Fibroblast of lung (primary cell): ENCODE results near the gene HAUS7. TPM values are rescaled to one million over a fixed set of nuclear protein-coding genes. Genes with fewer than 3 reads are reported as not detected.

Experiments used
- DNase-seq, 2 donors: peaks; one replicate each; pipeline versions ENCODE4 v3.0.0 to v3.0.0-alpha.2; 2010; ENCODE audit warnings: low read depth in 2 of 2
- H2AFZ ChIP-seq: 2 replicates; pipeline ENCODE4 v1.5.1; 2012; ENCODE audit warnings: low read length, control low read depth, inconsistent platforms
- H3K27ac ChIP-seq: 2 replicates; pipeline ENCODE4 v1.5.1; 2011; ENCODE audit warnings: low read length, control low read depth; ENCODE audit not compliant: insufficient read depth
- H3K27me3 ChIP-seq: 2 replicates; pipeline ENCODE4 v1.5.1; 2011; ENCODE audit warnings: mild to moderate bottlenecking, low read length; ENCODE audit not compliant: control insufficient read depth, insufficient read depth
- H3K36me3 ChIP-seq: 2 replicates; pipeline ENCODE4 v1.5.1; 2011; ENCODE audit warnings: low read length; ENCODE audit not compliant: control insufficient read depth, insufficient read depth
- H3K4me1 ChIP-seq: 2 replicates; pipeline ENCODE4 v1.5.1; 2011; ENCODE audit warnings: low read length; ENCODE audit not compliant: control insufficient read depth, insufficient read depth; ENCODE audit errors: extremely low read depth
- H3K4me2 ChIP-seq: 2 replicates; pipeline ENCODE4 v1.5.1; 2011; ENCODE audit warnings: low read length, control low read depth; ENCODE audit not compliant: insufficient read depth; ENCODE audit errors: extremely low read depth
- H3K4me3 ChIP-seq, 4 experiments: fragments of 200-600 bp in 1 of 4; sonication (generic) in 1 of 4; replicated peaks in 1 of 4; 2 replicates each; pipeline ENCODE4 v1.5.1; 2011 to 2016; ENCODE audit warnings: low read length in 4 of 4, low read depth in 3 of 4, mild to moderate bottlenecking in 3 of 4, control low read depth in 2 of 4, inconsistent platforms in 1 of 4, mixed read lengths in 1 of 4; ENCODE audit not compliant: insufficient read depth in 1 of 4; ENCODE audit errors: control extremely low read depth in 1 of 4
- H3K79me2 ChIP-seq: 2 replicates; pipeline ENCODE4 v1.5.1; 2012; ENCODE audit warnings: mild to moderate bottlenecking, low read length, inconsistent platforms; ENCODE audit not compliant: control insufficient read depth, insufficient read depth
- H3K9ac ChIP-seq: 2 replicates; pipeline ENCODE4 v1.5.1; 2011; ENCODE audit warnings: mild to moderate bottlenecking, low read length, control low read depth; ENCODE audit not compliant: insufficient read depth
- H3K9me3 ChIP-seq: 2 replicates; pipeline ENCODE4 v1.5.1; 2012; ENCODE audit warnings: low read depth, low read length; ENCODE audit not compliant: control insufficient read depth, insufficient read depth
- H4K20me1 ChIP-seq: 2 replicates; pipeline ENCODE4 v1.5.1; 2011; ENCODE audit warnings: low read length; ENCODE audit not compliant: control insufficient read depth, insufficient read depth; ENCODE audit errors: extremely low read depth
- EZH2 ChIP-seq: IDR thresholded peaks from 2 replicates; pipeline ENCODE4 v1.5.1; 2012; ENCODE audit warnings: low read length, control low read depth, mild to moderate bottlenecking; ENCODE audit errors: missing control alignments
- polyA plus RNA-seq, 2 donors: library from polyadenylated mRNA; depleted of rRNA in 1 of 2; stranded (reverse) in 1 of 2; unstranded in 1 of 2; fragments of >200 nt; gene quantifications; 2 replicates each; pipeline ENCODE4 v1.2.1, GENCODE V29; 2011 to 2012; ENCODE audit warnings: missing spikeins in 1 of 2
- total RNA-seq: library from RNA; depleted of rRNA; stranded (reverse); fragments of >200 nt; gene quantifications from 2 replicates; pipeline ENCODE4 v1.2.1, GENCODE V29; 2014
- TF ChIP-seq, protein P1 (sequence below), 2 donors: IDR thresholded peaks in 1 of 2; conservative IDR thresholded peaks in 1 of 2; 1 replicate in 1 of 2; 2 replicates in 1 of 2; pipeline ENCODE4 v1.5.1; 2011 to 2012; ENCODE audit warnings: low read length in 2 of 2, control low read depth in 1 of 2, inconsistent platforms in 1 of 2, low read depth in 1 of 2, mild to moderate bottlenecking in 1 of 2

HAUS7 gene
- total and polyA plus RNA-seq, 2 donors (not counting 1 experiment from before 2014, with no cell fraction given), result 7.3 to 10.4 TPM

DNA sequence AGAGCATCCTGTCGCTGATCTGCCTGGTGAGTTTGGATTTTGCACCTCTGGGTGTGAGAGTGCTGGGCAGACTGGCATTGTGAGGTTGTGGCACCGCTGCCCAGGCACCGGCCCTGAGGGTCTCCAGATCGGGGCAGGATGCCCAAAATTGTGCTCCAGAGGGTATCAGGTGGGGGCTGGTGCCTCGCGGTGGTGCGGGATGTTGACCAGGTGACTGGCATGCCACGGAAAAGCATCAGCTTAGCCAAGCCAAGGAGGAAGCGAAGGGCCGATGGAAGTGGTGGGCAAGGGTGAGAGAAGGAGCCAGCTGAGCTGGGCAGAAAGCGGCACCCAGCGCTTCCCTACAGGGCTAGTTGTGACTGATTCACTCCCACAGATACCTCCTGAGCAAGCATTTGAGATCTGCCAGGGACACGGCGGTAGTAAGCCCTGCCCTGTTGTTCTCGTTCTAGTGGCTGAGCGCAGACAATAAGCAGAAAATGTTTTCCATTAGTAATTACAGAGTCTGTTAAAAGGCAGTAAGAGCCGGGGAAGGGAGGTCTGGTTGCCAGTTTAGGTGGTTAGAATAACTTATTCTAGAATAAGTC lies 58.3 kb downstream of the HAUS7 start:
- Histone ChIP-seq H2AFZ (no peak overlapping the region), H3K4me1 (no peaks in the 10 kb centered on the region), H3K79me2 (no peaks in the 10 kb centered on the region), H3K9ac (no peak overlapping the region), H4K20me1 (no peaks in the 10 kb centered on the region), H3K9me3 (no peaks in the 10 kb centered on the region), H3K4me3 (peak overlapping the region in 1 of 4 experiments; percentile 51), H3K36me3 (no peaks in the 10 kb centered on the region), H3K27me3 (peaks cover 5% of the 10 kb centered on the region), H3K27ac (no peak overlapping the region), H3K4me2 (no peak overlapping the region)
- TF ChIP-seq, protein P1, sequence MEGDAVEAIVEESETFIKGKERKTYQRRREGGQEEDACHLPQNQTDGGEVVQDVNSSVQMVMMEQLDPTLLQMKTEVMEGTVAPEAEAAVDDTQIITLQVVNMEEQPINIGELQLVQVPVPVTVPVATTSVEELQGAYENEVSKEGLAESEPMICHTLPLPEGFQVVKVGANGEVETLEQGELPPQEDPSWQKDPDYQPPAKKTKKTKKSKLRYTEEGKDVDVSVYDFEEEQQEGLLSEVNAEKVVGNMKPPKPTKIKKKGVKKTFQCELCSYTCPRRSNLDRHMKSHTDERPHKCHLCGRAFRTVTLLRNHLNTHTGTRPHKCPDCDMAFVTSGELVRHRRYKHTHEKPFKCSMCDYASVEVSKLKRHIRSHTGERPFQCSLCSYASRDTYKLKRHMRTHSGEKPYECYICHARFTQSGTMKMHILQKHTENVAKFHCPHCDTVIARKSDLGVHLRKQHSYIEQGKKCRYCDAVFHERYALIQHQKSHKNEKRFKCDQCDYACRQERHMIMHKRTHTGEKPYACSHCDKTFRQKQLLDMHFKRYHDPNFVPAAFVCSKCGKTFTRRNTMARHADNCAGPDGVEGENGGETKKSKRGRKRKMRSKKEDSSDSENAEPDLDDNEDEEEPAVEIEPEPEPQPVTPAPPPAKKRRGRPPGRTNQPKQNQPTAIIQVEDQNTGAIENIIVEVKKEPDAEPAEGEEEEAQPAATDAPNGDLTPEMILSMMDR (conservative IDR thresholded peaks at IDR 0.05 in 1 of 2, IDR thresholded peaks at IDR 0.05 in 1 of 2; ENCODE audit: low read depth in 1 of 2, low read length in 2 of 2), result no peak
- TF ChIP-seq EZH2, result no peak
- DNase-seq, result no peak

DNA sequence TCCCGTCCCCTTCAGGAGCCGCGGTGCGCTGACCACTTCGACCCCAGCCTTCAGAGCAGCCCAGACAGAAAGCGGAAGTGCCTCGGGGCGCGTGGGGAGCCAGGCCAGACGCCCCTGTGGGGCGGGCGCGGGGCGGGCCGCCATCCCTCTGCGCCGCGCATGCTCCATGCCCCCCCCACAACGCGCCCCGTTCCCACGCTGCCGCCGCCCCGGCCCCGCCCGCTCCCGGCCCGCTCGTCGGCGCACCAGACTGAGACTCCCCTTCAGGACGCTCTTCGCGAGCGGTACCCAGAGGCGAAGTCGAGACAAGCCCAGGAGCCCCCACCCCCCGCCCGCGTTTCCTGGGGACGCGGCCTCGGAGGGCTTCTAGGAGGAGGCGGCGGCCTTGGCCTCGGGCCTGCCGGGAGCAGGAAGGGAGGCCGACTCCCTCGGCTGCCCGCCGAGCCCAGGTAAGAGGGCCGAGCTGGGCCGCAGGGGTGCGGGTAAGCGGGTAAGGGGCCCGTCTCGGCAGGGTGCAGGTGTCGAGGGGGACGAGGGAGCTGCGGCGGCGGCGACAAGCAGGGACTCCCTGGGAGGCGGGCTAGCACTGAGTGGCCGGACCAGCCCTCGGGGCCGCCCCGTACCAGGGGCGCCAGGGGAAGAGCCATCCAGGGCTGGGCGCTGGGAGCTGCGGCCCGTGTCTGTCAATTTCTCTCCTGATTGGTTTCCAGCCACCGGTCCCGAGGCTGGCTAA lies 59.0 kb downstream of the HAUS7 start, which contains the start of gene ZFP92:
TSS of gene ZFP92 (plus strand) at position 218 of the 733 bp plus-strand sequence. CDS start 6,851 bp downstream, outside the sequence.
- H3K27ac ChIP-seq, result no peak within 1 kb of the TSS
- no peaks in the 10 kb centered on the region for H4K20me1 ChIP-seq
- H3K4me2 ChIP-seq, result no peak within 1 kb of the TSS
- no peaks in the 10 kb centered on the region for H3K79me2 ChIP-seq
- H3K4me1 ChIP-seq, result no peaks in the 10 kb centered on the region
- no peak for DNase-seq
- no peaks in the 10 kb centered on the region for H3K36me3 ChIP-seq
- TF ChIP-seq, protein P1 (conservative IDR thresholded peaks at IDR 0.05 in 1 of 2, IDR thresholded peaks at IDR 0.05 in 1 of 2; ENCODE audit: low read depth in 1 of 2, low read length in 2 of 2), result no peak
- no peak for TF ChIP-seq EZH2
- peaks cover 5% of the 10 kb centered on the region for H3K27me3 ChIP-seq
- H3K9me3 ChIP-seq, result no peaks in the 10 kb centered on the region
- H3K4me3 ChIP-seq, result peak within 1 kb of the TSS in 1 of 4 experiments; percentile 51
- H2AFZ ChIP-seq, result no peak within 1 kb of the TSS
- H3K9ac ChIP-seq, result no peak within 1 kb of the TSS

DNA sequence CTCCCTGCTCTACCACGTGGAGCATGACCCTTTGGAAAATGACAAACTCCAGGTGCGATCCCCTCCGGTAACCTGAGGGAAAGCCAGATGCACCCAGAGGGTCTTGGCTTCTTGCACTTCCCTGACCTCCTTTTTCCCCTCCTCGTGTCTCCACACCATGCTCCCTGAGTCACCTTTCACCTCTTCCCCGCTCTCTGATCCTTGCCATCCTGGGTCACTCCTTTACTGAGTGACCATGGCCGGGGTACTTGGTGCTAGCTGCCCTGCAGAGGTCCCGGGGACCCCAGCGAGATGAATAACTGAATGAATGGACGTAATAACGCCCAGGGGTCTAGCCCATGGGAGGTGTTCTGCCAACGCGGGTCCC lies 59.5 kb downstream of the HAUS7 start:
- H2AFZ ChIP-seq, result no peak overlapping the region
- no peaks in the 10 kb centered on the region for H3K36me3 ChIP-seq
- no peak for DNase-seq
- no peak overlapping the region for H3K4me2 ChIP-seq
- no peak overlapping the region for H3K27ac ChIP-seq
- H3K4me1 ChIP-seq, result no peaks in the 10 kb centered on the region
- no peaks in the 10 kb centered on the region for H3K79me2 ChIP-seq
- H3K9ac ChIP-seq, result no peak overlapping the region
- H3K4me3 ChIP-seq, result peak overlapping the region in 1 of 4 experiments; percentile 7
- TF ChIP-seq, protein P1 (conservative IDR thresholded peaks at IDR 0.05 in 1 of 2, IDR thresholded peaks at IDR 0.05 in 1 of 2; ENCODE audit: low read depth in 1 of 2, low read length in 2 of 2), result no peak
- no peak for TF ChIP-seq EZH2
- H3K27me3 ChIP-seq, result peaks cover 5% of the 10 kb centered on the region
- H4K20me1 ChIP-seq, result no peaks in the 10 kb centered on the region
- no peaks in the 10 kb centered on the region for H3K9me3 ChIP-seq
